ENCODE data around the gene ZMPSTE24.
"Not testable (repeated sequence)": the region's sequence is repeated elsewhere in the genome, so short reads cannot be mapped to it uniquely, and the experiment has no call there.

DNA sequence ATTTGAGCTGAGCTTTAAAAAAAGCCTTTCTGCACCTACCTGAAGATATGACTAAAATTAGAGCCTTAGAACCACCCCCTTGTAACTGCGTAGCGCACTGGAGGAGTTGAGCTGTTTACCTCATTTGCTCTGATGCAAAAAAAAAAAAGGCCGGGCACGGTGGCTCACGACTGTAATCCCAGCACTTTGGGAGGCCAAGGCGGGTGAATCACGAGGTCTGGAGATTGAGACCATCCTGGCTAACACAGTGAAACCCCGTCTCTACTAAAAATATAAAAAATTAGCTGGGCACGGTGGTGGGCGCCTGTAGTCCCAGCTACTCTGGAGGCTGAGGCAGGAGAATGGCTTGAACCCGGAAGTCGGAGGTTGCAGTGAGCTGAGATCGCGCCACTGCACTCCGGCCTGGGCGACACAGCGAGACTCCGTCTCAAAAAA is 36.5 kb upstream of the ZMPSTE24 start:
- TF ChIP-seq CTCF (optimal IDR thresholded peaks at IDR 0.05 in 1 of 3, IDR thresholded peaks at IDR 0.05 in 1 of 3, conservative IDR thresholded peaks at IDR 0.05 in 1 of 3; ENCODE audit: extremely low read depth in 1 of 3, insufficient read depth in 2 of 3, low read length in 3 of 3); EZH2 (IDR thresholded peaks at IDR 0.05; ENCODE audit: low read length): not testable (repeated sequence)
